Osteocyte (in vitro differentiated cells): ENCODE data around the gene APOD. TPM values are rescaled to one million over a fixed set of nuclear protein-coding genes. Genes with fewer than 3 reads are reported as not detected.

Experiments used
- DNase-seq: peaks from one replicate; pipeline ENCODE4 v3.0.0; 2021; ENCODE audit warnings: mixed read lengths; ENCODE audit not compliant: unreplicated experiment; ENCODE audit errors: extremely low spot score
- H3K27ac Mint-ChIP-seq: one replicate; pipeline ENCODE4 v1.8.0; 2021; ENCODE audit warnings: mild to moderate bottlenecking, mixed read lengths; ENCODE audit not compliant: unreplicated experiment
- H3K27me3 Mint-ChIP-seq: one replicate; pipeline ENCODE4 v1.8.0; 2021; ENCODE audit warnings: mixed read lengths; ENCODE audit not compliant: unreplicated experiment
- H3K36me3 Mint-ChIP-seq: one replicate; pipeline ENCODE4 v1.8.0; 2021; ENCODE audit warnings: mixed read lengths; ENCODE audit not compliant: unreplicated experiment
- H3K4me1 Mint-ChIP-seq: one replicate; pipeline ENCODE4 v1.8.0; 2021; ENCODE audit warnings: mixed read lengths; ENCODE audit not compliant: unreplicated experiment
- H3K4me3 Mint-ChIP-seq: one replicate; pipeline ENCODE4 v1.8.0; 2021; ENCODE audit warnings: mild to moderate bottlenecking, moderate library complexity, mixed read lengths; ENCODE audit not compliant: unreplicated experiment
- H3K9me3 Mint-ChIP-seq: one replicate; pipeline ENCODE4 v1.8.0; 2021; ENCODE audit warnings: mixed read lengths; ENCODE audit not compliant: unreplicated experiment
- total RNA-seq: library from RNA; stranded (reverse); gene quantifications from 2 replicates; pipeline ENCODE4 v1.2.1, GENCODE V29; 2021
- TF ChIP-seq, protein P1 (sequence below): fragments of 200-600 bp; sonication (generic); IDR thresholded peaks from 2 replicates; pipeline ENCODE4 v1.5.0; 2021; ENCODE audit warnings: antibody characterized with exemption, mild to moderate bottlenecking, moderate library complexity

APOD gene
- total RNA-seq, 1 donor from 2014 or later = 3.2 TPM

DNA sequence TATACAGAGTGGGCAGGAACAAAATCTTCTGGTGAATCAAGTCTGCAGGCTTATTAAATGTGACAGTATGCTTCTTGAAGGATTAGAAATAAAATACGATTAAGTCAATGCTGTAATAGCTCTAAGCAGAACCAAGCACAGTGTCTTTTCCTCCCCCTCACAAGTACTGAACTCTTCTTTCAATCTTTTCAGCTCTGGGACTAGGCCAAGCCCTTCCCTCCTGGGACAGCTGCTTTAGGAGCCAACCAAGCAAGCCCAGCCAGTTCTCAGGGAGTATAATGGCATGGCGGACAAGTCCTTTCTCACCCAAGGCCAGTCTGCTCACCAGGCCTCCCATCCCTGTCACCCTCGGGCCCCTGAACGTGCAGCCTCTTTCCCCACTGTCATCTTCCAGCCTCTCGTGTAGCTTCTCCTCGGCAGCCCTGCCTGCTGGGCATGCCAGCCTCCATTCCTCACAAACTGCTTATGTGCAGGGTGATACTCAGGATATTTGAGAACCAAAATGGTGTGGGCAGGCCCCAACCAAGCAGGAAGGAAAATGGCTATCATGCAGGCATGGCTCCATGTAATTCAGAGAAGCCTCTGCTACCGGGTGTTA, 32.3 kb downstream of the APOD start:
- Mint-ChIP-seq H3K27me3 (peaks cover 26% of the 10 kb centered on the region), H3K27ac (no peak overlapping the region), H3K36me3 (no peaks in the 10 kb centered on the region), H3K9me3 (no peaks in the 10 kb centered on the region), H3K4me3 (no peak overlapping the region), H3K4me1 (peaks cover 4% of the 10 kb centered on the region)
- peak; percentile 57 for DNase-seq
- TF ChIP-seq, protein P1, sequence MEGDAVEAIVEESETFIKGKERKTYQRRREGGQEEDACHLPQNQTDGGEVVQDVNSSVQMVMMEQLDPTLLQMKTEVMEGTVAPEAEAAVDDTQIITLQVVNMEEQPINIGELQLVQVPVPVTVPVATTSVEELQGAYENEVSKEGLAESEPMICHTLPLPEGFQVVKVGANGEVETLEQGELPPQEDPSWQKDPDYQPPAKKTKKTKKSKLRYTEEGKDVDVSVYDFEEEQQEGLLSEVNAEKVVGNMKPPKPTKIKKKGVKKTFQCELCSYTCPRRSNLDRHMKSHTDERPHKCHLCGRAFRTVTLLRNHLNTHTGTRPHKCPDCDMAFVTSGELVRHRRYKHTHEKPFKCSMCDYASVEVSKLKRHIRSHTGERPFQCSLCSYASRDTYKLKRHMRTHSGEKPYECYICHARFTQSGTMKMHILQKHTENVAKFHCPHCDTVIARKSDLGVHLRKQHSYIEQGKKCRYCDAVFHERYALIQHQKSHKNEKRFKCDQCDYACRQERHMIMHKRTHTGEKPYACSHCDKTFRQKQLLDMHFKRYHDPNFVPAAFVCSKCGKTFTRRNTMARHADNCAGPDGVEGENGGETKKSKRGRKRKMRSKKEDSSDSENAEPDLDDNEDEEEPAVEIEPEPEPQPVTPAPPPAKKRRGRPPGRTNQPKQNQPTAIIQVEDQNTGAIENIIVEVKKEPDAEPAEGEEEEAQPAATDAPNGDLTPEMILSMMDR = no peak

DNA sequence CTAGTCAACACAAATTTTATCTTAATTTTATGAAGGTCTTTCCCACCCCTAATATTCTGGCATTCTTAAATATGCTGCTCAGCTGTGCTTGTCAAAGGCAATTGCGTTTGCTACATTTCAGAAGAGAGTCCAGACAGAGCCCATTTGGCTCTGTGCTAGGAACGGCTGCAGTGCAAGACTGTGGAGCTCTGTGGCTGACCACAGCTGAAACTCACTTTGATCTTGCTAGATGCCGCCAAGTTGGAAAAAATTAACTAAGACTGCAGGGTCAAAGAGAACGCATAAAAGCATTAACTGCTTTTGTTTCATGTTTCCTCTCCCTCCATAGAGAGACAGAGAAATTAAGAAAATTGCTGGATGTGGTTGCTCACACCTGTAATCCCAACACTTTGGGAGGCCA, 33.0 kb downstream of the APOD start:
- no peaks in the 10 kb centered on the region for H3K9me3 Mint-ChIP-seq
- DNase-seq = no peak
- H3K27me3 Mint-ChIP-seq = peaks cover 20% of the 10 kb centered on the region
- TF ChIP-seq, protein P1 = no peak
- H3K4me1 Mint-ChIP-seq = peaks cover 11% of the 10 kb centered on the region
- H3K36me3 Mint-ChIP-seq = no peaks in the 10 kb centered on the region
- H3K4me3 Mint-ChIP-seq = no peak overlapping the region
- H3K27ac Mint-ChIP-seq = no peak overlapping the region

DNA sequence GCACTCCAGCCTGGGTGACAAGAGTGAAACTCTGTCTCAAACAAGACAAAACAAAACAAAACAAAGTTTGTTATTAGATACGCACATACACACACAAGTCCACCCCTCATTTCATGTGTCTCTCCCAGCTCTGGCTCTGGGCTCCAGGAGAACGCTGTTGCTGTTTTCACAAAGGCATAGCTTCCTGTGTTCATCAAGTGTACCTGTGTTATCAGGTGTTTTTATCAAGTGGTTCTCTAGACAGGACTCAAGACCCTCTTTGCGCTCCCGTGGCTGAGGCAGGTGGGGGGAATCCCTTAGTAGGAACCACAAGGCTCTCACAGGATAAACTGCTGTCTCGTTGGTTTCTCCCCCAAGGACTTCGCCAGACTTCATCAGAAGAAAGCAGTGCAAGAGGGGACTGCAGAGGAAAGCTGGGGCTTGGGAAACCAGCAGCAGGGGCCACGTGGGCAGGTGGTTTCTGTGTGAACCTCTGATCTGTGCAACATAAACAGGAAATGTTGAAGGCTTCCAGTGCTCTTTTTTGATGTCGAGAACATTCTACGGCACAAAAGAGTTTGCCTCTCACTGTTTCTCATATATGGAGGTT, 33.7 kb downstream of the APOD start:
- H3K4me1 Mint-ChIP-seq = peaks cover 15% of the 10 kb centered on the region
- TF ChIP-seq, protein P1 = no peak
- DNase-seq = peak; percentile 25
- H3K4me3 Mint-ChIP-seq = no peak overlapping the region
- no peak overlapping the region for H3K27ac Mint-ChIP-seq
- no peaks in the 10 kb centered on the region for H3K36me3 Mint-ChIP-seq
- H3K9me3 Mint-ChIP-seq = no peaks in the 10 kb centered on the region
- H3K27me3 Mint-ChIP-seq = peaks cover 13% of the 10 kb centered on the region

DNA sequence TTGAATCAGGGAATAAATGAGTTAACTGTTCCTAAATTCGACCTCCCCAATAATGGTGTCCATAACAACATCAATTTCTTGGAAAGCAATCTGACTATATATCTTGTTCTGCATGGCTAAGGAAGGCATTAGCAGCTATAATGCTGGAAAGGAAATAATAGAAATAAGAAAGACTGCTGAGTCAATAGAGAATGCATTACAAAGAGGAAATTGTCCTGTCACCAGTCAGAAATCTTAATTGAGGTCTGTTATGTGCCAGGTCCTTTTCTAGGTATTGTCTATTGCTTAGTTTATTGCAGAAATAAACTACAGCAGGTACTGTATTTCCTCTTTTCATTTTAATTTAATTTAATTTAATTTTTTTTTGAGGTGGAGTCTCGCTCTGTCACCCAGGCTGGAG, 34.8 kb downstream of the APOD start:
- Mint-ChIP-seq H3K4me1 (peaks cover 19% of the 10 kb centered on the region), H3K27me3 (peaks cover 10% of the 10 kb centered on the region), H3K4me3 (no peak overlapping the region), H3K27ac (no peak overlapping the region), H3K36me3 (no peaks in the 10 kb centered on the region), H3K9me3 (no peaks in the 10 kb centered on the region)
- TF ChIP-seq, protein P1 = no peak
- DNase-seq = no peak

DNA sequence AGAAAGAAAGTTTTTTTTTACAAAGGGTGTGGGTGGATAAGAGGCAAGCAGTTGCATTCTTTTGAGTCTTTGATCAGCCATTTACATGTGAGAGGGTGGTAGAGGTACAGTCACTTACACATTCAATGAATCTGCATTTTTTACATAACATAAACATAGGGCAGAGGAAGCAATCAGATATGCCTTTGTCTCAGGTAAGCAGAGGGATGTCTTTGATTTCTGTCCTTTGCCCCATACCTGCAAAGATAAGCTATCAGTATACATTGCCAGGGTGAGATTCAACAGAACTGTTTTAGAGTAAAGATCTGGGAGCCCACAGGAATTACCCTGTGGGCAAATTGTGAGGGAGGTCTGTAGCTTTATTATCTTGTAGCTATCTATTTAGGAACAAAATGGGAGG, 35.2 kb downstream of the APOD start:
- TF ChIP-seq, protein P1 = no peak
- no peak for DNase-seq
- H3K27me3 Mint-ChIP-seq = peaks cover 10% of the 10 kb centered on the region
- H3K36me3 Mint-ChIP-seq = no peaks in the 10 kb centered on the region
- H3K4me3 Mint-ChIP-seq = no peak overlapping the region
- H3K4me1 Mint-ChIP-seq = peaks cover 21% of the 10 kb centered on the region
- no peaks in the 10 kb centered on the region for H3K9me3 Mint-ChIP-seq
- H3K27ac Mint-ChIP-seq = no peak overlapping the region
